HepG2 (cell line): ENCODE data around the gene GUK1. TPM values are rescaled to one million over a fixed set of nuclear protein-coding genes. Genes with fewer than 3 reads are reported as not detected.
A peak's percentile ranks its signal among the peaks of the same experiment; 100 is the strongest.

ENCODE experiments used
- SIN3B ChIP-seq: fragments of 150-350 bp; IDR thresholded peaks from 2 replicates; pipeline ENCODE4 v1.6.1; 2014; ENCODE audit warnings: low read length
- SMAD9 ChIP-seq: sonication (generic); formaldehyde crosslinking; IDR thresholded peaks from 2 replicates; pipeline ENCODE4 v1.5.1; 2020; ENCODE audit warnings: mild to moderate bottlenecking, missing genetic modification reagents
- SP140L ChIP-seq: sonication (generic); formaldehyde crosslinking; IDR thresholded peaks from 2 replicates; pipeline ENCODE4 v1.4.0; 2020; ENCODE audit warnings: missing genetic modification reagents, borderline replicate concordance
- TEF ChIP-seq: sonication (generic); formaldehyde crosslinking; IDR thresholded peaks from 2 replicates; pipeline ENCODE4 v1.5.0; 2020; ENCODE audit warnings: missing genetic modification reagents
- ZFP82 ChIP-seq: sonication (generic); formaldehyde crosslinking; IDR thresholded peaks from 2 replicates; pipeline ENCODE4 v1.5.1; 2020; ENCODE audit warnings: mild to moderate bottlenecking, missing genetic modification reagents, borderline replicate concordance
- ZNF30 ChIP-seq: sonication (generic); formaldehyde crosslinking; IDR thresholded peaks from 2 replicates; pipeline ENCODE4 v1.5.0; 2020; ENCODE audit warnings: mild to moderate bottlenecking, missing genetic modification reagents
- ZNF512B ChIP-seq: sonication (generic); formaldehyde crosslinking; IDR thresholded peaks from 2 replicates; pipeline ENCODE4 v1.5.1; 2020; ENCODE audit warnings: missing genetic modification reagents, mild to moderate bottlenecking, borderline replicate concordance
- ZNF619 ChIP-seq: sonication (generic); formaldehyde crosslinking; IDR thresholded peaks from 2 replicates; pipeline ENCODE4 v1.4.0; 2020; ENCODE audit warnings: mild to moderate bottlenecking, missing genetic modification reagents
- ZSCAN29 ChIP-seq: sonication (generic); formaldehyde crosslinking; conservative IDR thresholded peaks from 2 replicates; pipeline ENCODE4 v1.4.0; 2020; ENCODE audit warnings: mild to moderate bottlenecking, missing genetic modification reagents
- polyA plus RNA-seq, 8 experiments: library from polyadenylated mRNA; depleted of rRNA in 3 of 8; stranded (reverse) in 7 of 8; unstranded in 1 of 8; fragments of >200 nt; fragmentation: Illumina TruSeq in 4 of 8; extraction: Trizol in 4 of 8; gene quantifications; 2 replicates each; pipeline versions ENCODE4 v1.2.1 to v1.2.3, GENCODE V29; 2011 to 2016; ENCODE audit warnings: low read depth in 4 of 8, missing spikeins in 1 of 8, mixed read lengths in 1 of 8; ENCODE audit not compliant: insufficient read depth in 1 of 8
- total RNA-seq, 5 experiments: library from RNA; depleted of rRNA; stranded (reverse); fragments of >200 nt; fragmentation: Illumina TruSeq; extraction: Trizol; gene quantifications; 2 replicates each; pipeline ENCODE4 v1.2.3, GENCODE V29; 2016; ENCODE audit warnings: low read depth in 1 of 5
- TF ChIP-seq, protein P1 (sequence below): sonication (generic); formaldehyde crosslinking; IDR thresholded peaks from 2 replicates; pipeline ENCODE4 v1.4.0; 2020; ENCODE audit warnings: mild to moderate bottlenecking, missing genetic modification reagents
- TF ChIP-seq, protein P2 (sequence below): fragments of 450-650 bp; IDR thresholded peaks from 2 replicates; pipeline ENCODE4 v1.6.1; 2017
- TF ChIP-seq, protein P3 (sequence below): sonication (generic); formaldehyde crosslinking; IDR thresholded peaks from 2 replicates; pipeline ENCODE4 v1.4.0; 2020; ENCODE audit warnings: missing genetic modification reagents
- TF ChIP-seq, protein P4 (sequence below): sonication (generic); formaldehyde crosslinking; conservative IDR thresholded peaks from 2 replicates; pipeline ENCODE4 v1.4.0; 2020; ENCODE audit warnings: missing genetic modification reagents
- TF ChIP-seq, protein P5 (sequence below): sonication (generic); formaldehyde crosslinking; conservative IDR thresholded peaks from 2 replicates; pipeline ENCODE4 v1.4.0; 2020; ENCODE audit warnings: missing genetic modification reagents

The GUK1 gene
- total and polyA plus RNA-seq, 2 of the 13 experiments (the other 11 are each of a cell fraction or from before 2014, with no cell fraction given), result 116 to 154 TPM

DNA sequence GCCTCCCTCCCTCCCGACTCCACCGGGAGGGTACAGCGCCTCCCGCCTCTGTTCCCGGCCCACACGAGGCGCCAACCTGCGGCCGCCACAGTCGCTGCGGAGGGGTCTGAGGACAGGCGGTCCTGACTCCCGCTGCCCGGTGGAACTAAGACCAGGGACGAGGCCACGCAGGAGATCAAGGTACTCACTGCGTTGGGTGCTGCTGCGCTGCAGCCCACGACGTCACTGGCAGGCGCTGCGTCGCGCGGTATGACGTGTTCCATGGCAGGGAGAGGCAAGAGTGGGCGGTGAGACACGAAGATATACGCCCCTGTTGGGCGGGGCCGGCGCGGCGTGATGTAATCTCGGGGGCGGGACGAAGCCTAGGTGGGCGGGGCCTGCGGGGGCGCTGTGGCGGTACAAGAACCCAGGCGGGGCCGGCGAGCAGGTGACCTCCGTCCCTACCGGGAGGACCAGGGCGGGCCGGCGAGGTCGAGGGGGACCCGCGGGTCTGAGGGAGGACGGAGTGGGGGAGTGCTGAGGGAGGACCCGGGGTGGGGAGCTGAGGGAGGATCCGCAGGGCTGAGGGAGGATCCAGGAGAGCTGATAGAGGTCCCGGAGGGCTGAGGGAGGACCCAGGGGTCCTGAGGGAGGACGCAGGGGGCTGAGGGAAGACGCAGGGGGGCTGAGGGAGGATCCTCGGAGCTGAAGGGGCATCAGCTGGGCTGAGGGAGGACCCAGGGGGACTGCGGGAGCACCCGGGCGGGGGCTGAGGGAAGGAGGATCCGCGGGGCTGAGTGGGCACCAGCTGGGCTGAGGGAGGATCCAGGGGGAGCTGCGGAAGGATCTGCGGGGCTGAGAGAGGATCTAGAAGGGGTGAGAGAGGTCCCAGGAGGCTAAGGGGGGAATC is 30.8 kb upstream of the GUK1 start, which contains the start of gene MRPL55 (continued):
- TF ChIP-seq ZFP82 (CRISPR knock-in tag) (peak; percentile 99), ZNF512B (CRISPR knock-in tag) (peak; percentile 53; the same call in 1 of the 2 replicates), SIN3B (peak; percentile 93), SMAD9 (CRISPR knock-in tag) (no peak), ZNF30 (CRISPR knock-in tag) (no peak), TEF (no peak), ZNF619 (CRISPR knock-in tag) (peak; percentile 97), SP140L (no peak), ZSCAN29 (CRISPR knock-in tag) (0 out of 2 replicates have a peak, but pooled peaks have one; percentile 69)
- TF ChIP-seq, protein P1, sequence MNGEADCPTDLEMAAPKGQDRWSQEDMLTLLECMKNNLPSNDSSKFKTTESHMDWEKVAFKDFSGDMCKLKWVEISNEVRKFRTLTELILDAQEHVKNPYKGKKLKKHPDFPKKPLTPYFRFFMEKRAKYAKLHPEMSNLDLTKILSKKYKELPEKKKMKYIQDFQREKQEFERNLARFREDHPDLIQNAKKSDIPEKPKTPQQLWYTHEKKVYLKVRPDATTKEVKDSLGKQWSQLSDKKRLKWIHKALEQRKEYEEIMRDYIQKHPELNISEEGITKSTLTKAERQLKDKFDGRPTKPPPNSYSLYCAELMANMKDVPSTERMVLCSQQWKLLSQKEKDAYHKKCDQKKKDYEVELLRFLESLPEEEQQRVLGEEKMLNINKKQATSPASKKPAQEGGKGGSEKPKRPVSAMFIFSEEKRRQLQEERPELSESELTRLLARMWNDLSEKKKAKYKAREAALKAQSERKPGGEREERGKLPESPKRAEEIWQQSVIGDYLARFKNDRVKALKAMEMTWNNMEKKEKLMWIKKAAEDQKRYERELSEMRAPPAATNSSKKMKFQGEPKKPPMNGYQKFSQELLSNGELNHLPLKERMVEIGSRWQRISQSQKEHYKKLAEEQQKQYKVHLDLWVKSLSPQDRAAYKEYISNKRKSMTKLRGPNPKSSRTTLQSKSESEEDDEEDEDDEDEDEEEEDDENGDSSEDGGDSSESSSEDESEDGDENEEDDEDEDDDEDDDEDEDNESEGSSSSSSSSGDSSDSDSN, result peak; percentile 72
- TF ChIP-seq, protein P2, sequence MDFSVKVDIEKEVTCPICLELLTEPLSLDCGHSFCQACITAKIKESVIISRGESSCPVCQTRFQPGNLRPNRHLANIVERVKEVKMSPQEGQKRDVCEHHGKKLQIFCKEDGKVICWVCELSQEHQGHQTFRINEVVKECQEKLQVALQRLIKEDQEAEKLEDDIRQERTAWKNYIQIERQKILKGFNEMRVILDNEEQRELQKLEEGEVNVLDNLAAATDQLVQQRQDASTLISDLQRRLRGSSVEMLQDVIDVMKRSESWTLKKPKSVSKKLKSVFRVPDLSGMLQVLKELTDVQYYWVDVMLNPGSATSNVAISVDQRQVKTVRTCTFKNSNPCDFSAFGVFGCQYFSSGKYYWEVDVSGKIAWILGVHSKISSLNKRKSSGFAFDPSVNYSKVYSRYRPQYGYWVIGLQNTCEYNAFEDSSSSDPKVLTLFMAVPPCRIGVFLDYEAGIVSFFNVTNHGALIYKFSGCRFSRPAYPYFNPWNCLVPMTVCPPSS, result no peak
- TF ChIP-seq, protein P3, sequence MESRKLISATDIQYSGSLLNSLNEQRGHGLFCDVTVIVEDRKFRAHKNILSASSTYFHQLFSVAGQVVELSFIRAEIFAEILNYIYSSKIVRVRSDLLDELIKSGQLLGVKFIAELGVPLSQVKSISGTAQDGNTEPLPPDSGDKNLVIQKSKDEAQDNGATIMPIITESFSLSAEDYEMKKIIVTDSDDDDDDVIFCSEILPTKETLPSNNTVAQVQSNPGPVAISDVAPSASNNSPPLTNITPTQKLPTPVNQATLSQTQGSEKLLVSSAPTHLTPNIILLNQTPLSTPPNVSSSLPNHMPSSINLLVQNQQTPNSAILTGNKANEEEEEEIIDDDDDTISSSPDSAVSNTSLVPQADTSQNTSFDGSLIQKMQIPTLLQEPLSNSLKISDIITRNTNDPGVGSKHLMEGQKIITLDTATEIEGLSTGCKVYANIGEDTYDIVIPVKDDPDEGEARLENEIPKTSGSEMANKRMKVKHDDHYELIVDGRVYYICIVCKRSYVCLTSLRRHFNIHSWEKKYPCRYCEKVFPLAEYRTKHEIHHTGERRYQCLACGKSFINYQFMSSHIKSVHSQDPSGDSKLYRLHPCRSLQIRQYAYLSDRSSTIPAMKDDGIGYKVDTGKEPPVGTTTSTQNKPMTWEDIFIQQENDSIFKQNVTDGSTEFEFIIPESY, result peak; percentile 46; the same call in 1 of the 2 replicates
- TF ChIP-seq, protein P4, sequence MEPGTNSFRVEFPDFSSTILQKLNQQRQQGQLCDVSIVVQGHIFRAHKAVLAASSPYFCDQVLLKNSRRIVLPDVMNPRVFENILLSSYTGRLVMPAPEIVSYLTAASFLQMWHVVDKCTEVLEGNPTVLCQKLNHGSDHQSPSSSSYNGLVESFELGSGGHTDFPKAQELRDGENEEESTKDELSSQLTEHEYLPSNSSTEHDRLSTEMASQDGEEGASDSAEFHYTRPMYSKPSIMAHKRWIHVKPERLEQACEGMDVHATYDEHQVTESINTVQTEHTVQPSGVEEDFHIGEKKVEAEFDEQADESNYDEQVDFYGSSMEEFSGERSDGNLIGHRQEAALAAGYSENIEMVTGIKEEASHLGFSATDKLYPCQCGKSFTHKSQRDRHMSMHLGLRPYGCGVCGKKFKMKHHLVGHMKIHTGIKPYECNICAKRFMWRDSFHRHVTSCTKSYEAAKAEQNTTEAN (CRISPR knock-in tag), result peak; percentile 61; the same call in 1 of the 2 replicates
- TF ChIP-seq, protein P5, sequence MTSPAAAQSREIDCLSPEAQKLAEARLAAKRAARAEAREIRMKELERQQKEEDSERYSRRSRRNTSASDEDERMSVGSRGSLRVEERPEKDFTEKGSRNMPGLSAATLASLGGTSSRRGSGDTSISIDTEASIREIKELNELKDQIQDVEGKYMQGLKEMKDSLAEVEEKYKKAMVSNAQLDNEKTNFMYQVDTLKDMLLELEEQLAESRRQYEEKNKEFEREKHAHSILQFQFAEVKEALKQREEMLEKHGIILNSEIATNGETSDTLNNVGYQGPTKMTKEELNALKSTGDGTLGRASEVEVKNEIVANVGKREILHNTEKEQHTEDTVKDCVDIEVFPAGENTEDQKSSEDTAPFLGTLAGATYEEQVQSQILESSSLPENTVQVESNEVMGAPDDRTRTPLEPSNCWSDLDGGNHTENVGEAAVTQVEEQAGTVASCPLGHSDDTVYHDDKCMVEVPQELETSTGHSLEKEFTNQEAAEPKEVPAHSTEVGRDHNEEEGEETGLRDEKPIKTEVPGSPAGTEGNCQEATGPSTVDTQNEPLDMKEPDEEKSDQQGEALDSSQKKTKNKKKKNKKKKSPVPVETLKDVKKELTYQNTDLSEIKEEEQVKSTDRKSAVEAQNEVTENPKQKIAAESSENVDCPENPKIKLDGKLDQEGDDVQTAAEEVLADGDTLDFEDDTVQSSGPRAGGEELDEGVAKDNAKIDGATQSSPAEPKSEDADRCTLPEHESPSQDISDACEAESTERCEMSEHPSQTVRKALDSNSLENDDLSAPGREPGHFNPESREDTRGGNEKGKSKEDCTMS, result no peak
